22Rv1 (cell line): ENCODE data around the gene MRPL17.

Experiments
- ZFX ChIP-seq: fragments of 450-650 bp; IDR thresholded peaks from 2 replicates; pipeline ENCODE4 v1.6.1; 2017; ENCODE audit warnings: antibody characterized with exemption, borderline replicate concordance
- TF ChIP-seq, protein P1 (sequence below): fragments of 450-650 bp; IDR thresholded peaks from 2 replicates; pipeline ENCODE4 v1.5.1; 2017; ENCODE audit warnings: mild to moderate bottlenecking

- TF ChIP-seq, protein P1, sequence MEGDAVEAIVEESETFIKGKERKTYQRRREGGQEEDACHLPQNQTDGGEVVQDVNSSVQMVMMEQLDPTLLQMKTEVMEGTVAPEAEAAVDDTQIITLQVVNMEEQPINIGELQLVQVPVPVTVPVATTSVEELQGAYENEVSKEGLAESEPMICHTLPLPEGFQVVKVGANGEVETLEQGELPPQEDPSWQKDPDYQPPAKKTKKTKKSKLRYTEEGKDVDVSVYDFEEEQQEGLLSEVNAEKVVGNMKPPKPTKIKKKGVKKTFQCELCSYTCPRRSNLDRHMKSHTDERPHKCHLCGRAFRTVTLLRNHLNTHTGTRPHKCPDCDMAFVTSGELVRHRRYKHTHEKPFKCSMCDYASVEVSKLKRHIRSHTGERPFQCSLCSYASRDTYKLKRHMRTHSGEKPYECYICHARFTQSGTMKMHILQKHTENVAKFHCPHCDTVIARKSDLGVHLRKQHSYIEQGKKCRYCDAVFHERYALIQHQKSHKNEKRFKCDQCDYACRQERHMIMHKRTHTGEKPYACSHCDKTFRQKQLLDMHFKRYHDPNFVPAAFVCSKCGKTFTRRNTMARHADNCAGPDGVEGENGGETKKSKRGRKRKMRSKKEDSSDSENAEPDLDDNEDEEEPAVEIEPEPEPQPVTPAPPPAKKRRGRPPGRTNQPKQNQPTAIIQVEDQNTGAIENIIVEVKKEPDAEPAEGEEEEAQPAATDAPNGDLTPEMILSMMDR = no peak
- no peak for TF ChIP-seq ZFX
Observed at GRCh38 chr11:6686006-6686405, 2.9 kb upstream of the MRPL17 start.
